Upper lobe of left lung (tissue), 6 donors: ENCODE results near the gene PROM2. TPM values are rescaled to one million over a fixed set of nuclear protein-coding genes. Genes with fewer than 3 reads are reported as not detected.
A peak's percentile ranks its signal among the peaks of the same experiment; 100 is the strongest.

Source experiments
- ATAC-seq, 2 donors: fragments of 200-7000 bp; cut with Tn5 transposase; one replicate each; pipeline ENCODE4 v1.9.1; 2022; ENCODE audit warnings: mild to moderate bottlenecking in 2 of 2, moderate library complexity in 2 of 2; ENCODE audit not compliant: low FRiP score in 2 of 2
- DNase-seq, 2 donors: peaks; one replicate each; pipeline ENCODE4 v3.0.0-alpha.2; 2019 to 2020
- H3K27ac ChIP-seq, 4 donors: fragments of 200-600 bp; sonication (generic); one replicate each; pipeline ENCODE4 v1.5.1; 2016 to 2019
- H3K27me3 ChIP-seq, 4 donors: fragments of 200-600 bp; sonication (generic); one replicate each; pipeline ENCODE4 v1.5.1; 2017 to 2019
- H3K36me3 ChIP-seq, 4 donors: fragments of 200-600 bp; sonication (generic); one replicate each; pipeline ENCODE4 v1.5.1; 2016 to 2019
- H3K4me1 ChIP-seq, 4 donors: fragments of 200-600 bp; sonication (generic); one replicate each; pipeline ENCODE4 v1.5.1; 2018 to 2019
- H3K4me3 ChIP-seq, 4 donors: fragments of 200-600 bp; sonication (generic); one replicate each; pipeline ENCODE4 v1.5.1; 2017 to 2019; ENCODE audit warnings: mild to moderate bottlenecking in 2 of 4, moderate library complexity in 1 of 4
- H3K9me3 ChIP-seq, 4 donors: fragments of 200-600 bp; sonication (generic); one replicate each; pipeline ENCODE4 v1.5.1; 2018 to 2019
- EP300 ChIP-seq, 4 donors: sonication (generic); formaldehyde crosslinking; IDR thresholded peaks; one replicate each; pipeline ENCODE4 v1.5.1; 2017; ENCODE audit warnings: antibody characterized with exemption in 4 of 4, control low read depth in 2 of 4
- POLR2A ChIP-seq, 4 donors: fragments of 450-650 bp; IDR thresholded peaks; one replicate each; pipeline ENCODE4 v1.5.1; 2016 to 2017; ENCODE audit warnings: antibody characterized with exemption in 4 of 4, mild to moderate bottlenecking in 2 of 4
- POLR2AphosphoS5 ChIP-seq, 2 donors: sonication (generic); formaldehyde crosslinking; IDR thresholded peaks; one replicate each; pipeline ENCODE4 v1.5.1; 2017; ENCODE audit warnings: antibody characterized with exemption in 2 of 2
- WGBS, 2 donors: methylation state at CpG; one replicate each; pipeline ENCODE4 v1.1.5; 2017 to 2018; 5-methylcytosine and 5-hydroxymethylcytosine counted together
- total RNA-seq, 6 donors: library from RNA; depleted of rRNA in 4 of 6; stranded (reverse); fragments of >200 nt in 4 of 6; gene quantifications; one replicate each; pipeline versions ENCODE4 v1.1.0 to v1.2.1, GENCODE V29; 2016 to 2021
- TF ChIP-seq, protein P1 (sequence below), 6 experiments: fragments of 450-650 bp in 4 of 6; fragments of 200-600 bp in 2 of 6; sonication (generic) in 2 of 6; IDR thresholded peaks; one replicate each; pipeline ENCODE4 v1.5.1; 2016 to 2019; ENCODE audit warnings: antibody characterized with exemption in 6 of 6
- donor health status: DM: no; HTN: no; CAD: no; lungs with moderate emphysema.
- donor health status: DM: no; HTN: yes; CAD: no; lungs with severe emphysema.

Gene PROM2
- total RNA-seq, 6 donors from 2014 or later, result 3.3 to 26.2 (median 5.0) TPM

DNA sequence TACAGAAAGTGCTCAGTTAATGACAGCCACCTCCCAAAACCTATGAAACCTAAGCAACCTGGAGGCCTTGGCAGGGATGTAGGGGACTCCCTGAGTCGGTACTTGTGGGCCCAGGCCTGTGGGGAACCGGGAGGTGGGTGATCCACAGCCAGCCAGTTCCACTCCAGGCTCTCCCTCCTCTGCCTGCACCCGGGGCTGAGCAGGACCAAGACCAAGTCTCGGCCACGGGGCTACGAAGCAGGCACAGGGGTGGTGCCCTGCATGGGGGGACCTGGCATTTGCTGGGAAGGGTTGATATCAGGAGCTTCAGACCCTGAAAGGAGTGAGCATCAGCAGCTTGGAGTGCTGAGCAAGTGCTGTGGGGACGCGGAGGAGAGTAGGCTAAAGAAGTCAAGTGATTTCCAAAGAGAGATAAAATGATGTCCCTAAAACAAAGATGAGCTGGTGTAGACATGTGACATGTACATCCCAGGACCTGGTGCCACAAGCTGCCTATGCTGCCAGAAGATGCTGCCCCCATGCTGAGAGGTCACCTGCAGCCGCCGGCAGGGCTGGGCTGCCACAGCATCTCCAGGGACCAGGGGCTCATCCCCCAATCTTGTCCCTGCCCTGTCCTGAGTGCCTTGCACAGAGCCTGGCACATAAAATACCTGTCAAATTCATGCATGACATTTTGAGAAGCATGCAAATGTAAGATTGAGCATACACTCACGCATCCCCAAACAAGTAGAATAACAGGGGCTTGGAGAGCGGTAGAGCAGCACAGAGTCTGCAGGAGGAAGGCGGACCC, 44.4 kb downstream of the PROM2 start:
- 81 to 85% methylated on average over 11 to 13 of the region's 13 CpGs for WGBS, 2 donors
- Histone ChIP-seq H3K27me3 (no peaks in the 10 kb centered on the region), H3K4me1 (no peaks in the 10 kb centered on the region), H3K27ac (no peak overlapping the region), H3K36me3 (no peaks in the 10 kb centered on the region), H3K9me3 (no peaks in the 10 kb centered on the region), H3K4me3 (no peak overlapping the region)
- ATAC-seq (no peak), DNase-seq (peak in 1 of 2 donors; percentile 46)
- TF ChIP-seq EP300 (IDR thresholded peaks at IDR 0.05) (no peak), POLR2AphosphoS5 (IDR thresholded peaks at IDR 0.05) (no peak), POLR2A (IDR thresholded peaks at IDR 0.05) (no peak)
- TF ChIP-seq, protein P1, sequence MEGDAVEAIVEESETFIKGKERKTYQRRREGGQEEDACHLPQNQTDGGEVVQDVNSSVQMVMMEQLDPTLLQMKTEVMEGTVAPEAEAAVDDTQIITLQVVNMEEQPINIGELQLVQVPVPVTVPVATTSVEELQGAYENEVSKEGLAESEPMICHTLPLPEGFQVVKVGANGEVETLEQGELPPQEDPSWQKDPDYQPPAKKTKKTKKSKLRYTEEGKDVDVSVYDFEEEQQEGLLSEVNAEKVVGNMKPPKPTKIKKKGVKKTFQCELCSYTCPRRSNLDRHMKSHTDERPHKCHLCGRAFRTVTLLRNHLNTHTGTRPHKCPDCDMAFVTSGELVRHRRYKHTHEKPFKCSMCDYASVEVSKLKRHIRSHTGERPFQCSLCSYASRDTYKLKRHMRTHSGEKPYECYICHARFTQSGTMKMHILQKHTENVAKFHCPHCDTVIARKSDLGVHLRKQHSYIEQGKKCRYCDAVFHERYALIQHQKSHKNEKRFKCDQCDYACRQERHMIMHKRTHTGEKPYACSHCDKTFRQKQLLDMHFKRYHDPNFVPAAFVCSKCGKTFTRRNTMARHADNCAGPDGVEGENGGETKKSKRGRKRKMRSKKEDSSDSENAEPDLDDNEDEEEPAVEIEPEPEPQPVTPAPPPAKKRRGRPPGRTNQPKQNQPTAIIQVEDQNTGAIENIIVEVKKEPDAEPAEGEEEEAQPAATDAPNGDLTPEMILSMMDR (IDR thresholded peaks at IDR 0.05), result no peak

DNA sequence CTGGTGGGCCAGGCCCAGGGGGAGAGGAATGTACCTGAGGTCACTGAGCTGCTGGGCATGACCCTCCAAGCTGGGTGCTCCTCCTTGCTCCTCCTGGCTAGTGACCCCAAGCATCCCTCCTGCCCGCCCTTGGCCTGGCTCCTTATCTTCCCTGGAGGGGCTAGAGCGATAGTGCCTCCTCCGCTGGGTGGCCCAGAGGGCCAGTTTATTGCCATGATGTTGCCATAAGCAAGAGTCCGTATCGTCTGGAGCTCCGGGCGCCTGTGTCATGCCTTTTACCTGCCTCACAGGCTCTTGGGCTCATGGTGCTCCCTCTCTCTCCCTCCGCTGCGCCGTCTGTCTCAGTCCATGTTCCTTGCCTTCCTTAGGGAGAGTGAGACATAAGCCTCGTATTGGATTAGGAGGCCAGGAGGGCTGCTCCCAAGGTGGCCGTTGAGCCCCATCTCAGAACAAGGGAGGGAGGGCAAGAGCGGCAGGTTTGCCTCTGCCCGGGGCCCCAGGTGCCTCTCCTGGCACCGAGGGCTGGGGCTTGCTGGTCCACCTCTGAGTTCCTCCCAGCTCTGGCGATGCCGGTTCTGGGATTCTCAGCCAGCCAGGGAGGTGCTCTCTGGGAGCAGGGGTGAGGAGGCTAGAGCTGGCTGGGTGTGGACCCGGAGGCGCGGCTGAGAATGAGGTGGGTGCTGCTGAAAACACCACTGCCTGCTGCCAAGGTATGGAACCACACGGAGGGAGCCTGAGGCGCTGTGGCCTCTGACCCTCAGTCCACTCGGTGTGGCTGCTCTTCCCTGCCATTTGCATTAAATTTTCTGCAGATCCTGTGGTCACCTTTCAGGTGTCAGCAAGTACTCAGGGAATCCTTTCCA, 45.5 kb downstream of the PROM2 start:
- no peaks in the 10 kb centered on the region for H3K9me3 ChIP-seq
- H3K4me1 ChIP-seq, result no peaks in the 10 kb centered on the region
- DNase-seq, result peak in 1 of 2 donors; percentile 50
- H3K27me3 ChIP-seq, result no peaks in the 10 kb centered on the region
- no peak for ATAC-seq
- H3K27ac ChIP-seq, result no peak overlapping the region
- no peak overlapping the region for H3K4me3 ChIP-seq
- TF ChIP-seq, protein P1 (IDR thresholded peaks at IDR 0.05), result no peak
- TF ChIP-seq POLR2A (IDR thresholded peaks at IDR 0.05) (no peak), POLR2AphosphoS5 (IDR thresholded peaks at IDR 0.05) (no peak), EP300 (IDR thresholded peaks at IDR 0.05) (no peak)
- no peaks in the 10 kb centered on the region for H3K36me3 ChIP-seq
- WGBS, 2 donors, result 84 to 86% methylated on average over 14 to 20 of the region's 23 CpGs

DNA sequence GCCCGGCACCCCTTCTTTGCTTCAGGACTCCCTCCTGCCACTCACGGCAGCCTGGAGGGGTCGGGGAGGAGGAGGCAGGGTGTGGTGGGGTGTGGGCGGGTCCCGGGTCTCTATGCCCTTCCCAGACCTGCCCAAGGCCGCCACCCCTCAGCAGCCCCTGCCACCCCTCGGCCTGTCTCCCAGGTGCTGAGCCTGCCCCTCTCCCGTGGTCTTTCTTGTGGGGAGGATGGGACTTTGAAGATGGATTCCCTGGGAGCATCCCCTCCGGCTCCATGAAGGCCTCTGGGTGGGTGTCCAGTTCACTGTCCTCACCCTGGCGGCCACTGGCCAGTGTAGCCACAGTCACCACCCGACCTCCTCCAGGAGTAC, 46.1 kb downstream of the PROM2 start:
- no peaks in the 10 kb centered on the region for H3K9me3 ChIP-seq
- no peak overlapping the region for H3K27ac ChIP-seq
- no peaks in the 10 kb centered on the region for H3K27me3 ChIP-seq
- no peak for ATAC-seq
- no peaks in the 10 kb centered on the region for H3K36me3 ChIP-seq
- 33 to 79% methylated on average over 3 to 7 of the region's 11 CpGs for WGBS, 2 donors
- H3K4me1 ChIP-seq, result no peaks in the 10 kb centered on the region
- peak in 1 of 2 donors; percentile 44 for DNase-seq
- TF ChIP-seq POLR2AphosphoS5 (IDR thresholded peaks at IDR 0.05) (no peak), POLR2A (IDR thresholded peaks at IDR 0.05) (no peak), EP300 (IDR thresholded peaks at IDR 0.05) (no peak)
- TF ChIP-seq, protein P1 (IDR thresholded peaks at IDR 0.05), result no peak
- H3K4me3 ChIP-seq, result no peak overlapping the region

DNA sequence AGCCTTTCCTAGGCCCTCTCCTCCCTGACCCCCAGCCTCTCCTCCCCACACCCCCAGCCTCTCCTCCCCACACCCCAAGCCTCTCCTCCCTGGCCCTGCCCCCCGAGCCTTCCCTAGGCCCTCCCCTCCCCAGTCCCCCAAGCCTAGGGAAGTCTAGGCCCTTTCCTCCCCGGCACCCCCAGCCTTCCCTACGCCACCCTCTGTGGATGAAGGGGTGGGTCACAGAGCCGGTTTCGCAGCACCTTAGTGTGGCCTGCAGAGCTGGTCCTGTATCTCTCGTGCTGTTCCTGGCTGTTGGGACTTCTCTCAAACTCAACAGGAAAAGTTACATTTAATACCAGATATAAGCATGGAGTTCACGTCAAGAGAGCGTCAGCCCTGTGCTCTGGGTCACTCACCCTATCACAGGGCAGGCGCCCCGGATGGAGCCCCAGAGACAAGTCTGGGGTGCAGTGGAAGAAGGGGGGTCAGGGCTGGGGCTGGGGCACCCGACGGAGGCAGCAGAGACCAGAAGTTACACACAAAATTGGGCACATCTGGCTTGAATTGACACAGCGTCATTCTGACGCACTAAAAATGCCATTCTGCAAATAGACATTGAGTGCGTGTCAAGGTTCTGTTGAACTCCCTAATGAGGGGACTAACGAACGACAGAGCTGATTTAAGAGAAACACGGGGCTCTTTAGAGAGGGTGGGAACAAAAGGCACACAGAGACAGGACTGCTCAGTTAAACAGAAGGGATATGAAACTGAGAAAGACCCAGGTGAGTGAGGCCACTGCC, 46.9 kb downstream of the PROM2 start:
- H3K4me3 ChIP-seq, result no peak overlapping the region
- H3K9me3 ChIP-seq, result no peaks in the 10 kb centered on the region
- no peaks in the 10 kb centered on the region for H3K27me3 ChIP-seq
- no peak overlapping the region for H3K27ac ChIP-seq
- ATAC-seq, result no peak
- DNase-seq, result peak in 1 of 2 donors; percentile 37
- WGBS, 2 donors, result 68 to 71% methylated on average over 17 of the region's 18 CpGs
- H3K36me3 ChIP-seq, result no peaks in the 10 kb centered on the region
- no peaks in the 10 kb centered on the region for H3K4me1 ChIP-seq
- TF ChIP-seq, protein P1 (IDR thresholded peaks at IDR 0.05), result no peak
- TF ChIP-seq EP300 (IDR thresholded peaks at IDR 0.05) (no peak), POLR2AphosphoS5 (IDR thresholded peaks at IDR 0.05) (no peak), POLR2A (IDR thresholded peaks at IDR 0.05) (no peak)
